Measurements from ENCODE around the gene OPCML. TPM values are rescaled to one million over a fixed set of nuclear protein-coding genes. Genes with fewer than 3 reads are reported as not detected.

The OPCML gene
- total RNA-seq, 1 experiment from 2014 or later, result not detected

DNA sequence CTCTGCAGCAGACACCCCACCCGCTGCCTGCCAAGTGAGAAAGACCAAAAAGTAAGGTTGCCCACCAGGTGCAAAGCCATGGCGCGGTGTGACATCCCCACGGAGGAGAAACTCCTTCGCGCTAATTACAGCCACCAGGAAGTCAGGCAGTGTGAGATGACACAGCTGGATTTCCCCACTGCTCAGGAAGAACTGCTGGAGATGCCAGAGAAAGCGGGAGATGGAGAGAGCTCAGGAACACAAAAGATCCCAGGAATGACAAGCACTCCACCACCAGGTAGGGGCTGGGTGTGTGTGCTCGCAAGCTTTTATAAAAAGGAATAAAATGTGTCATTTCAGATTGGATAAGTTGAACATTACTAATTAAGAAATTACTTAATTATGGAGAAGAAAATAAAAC, 292.7 kb downstream of the OPCML start:
- no peak overlapping the region for H3K27ac ChIP-seq
- no peak for DNase-seq
- no peaks in the 10 kb centered on the region for H3K36me3 ChIP-seq (ENCODE audit: low read depth)
- no peak overlapping the region for H3K4me2 ChIP-seq
- H3K4me3 ChIP-seq, result no peak overlapping the region
- H2AFZ ChIP-seq, result no peak overlapping the region
- ChIA-PET POLR2A (ENCODE audit: unreplicated experiment) (no interaction called here), CTCF (no interaction called here)
- no peaks in the 10 kb centered on the region for H4K20me1 ChIP-seq (ENCODE audit: insufficient read depth)
- intact Hi-C loops (cut with micrococcal nuclease; ENCODE audit: unreplicated experiment), result no loop called here
- no peaks in the 10 kb centered on the region for H3K9me3 ChIP-seq (ENCODE audit: insufficient read depth, low read depth)
- no peaks in the 10 kb centered on the region for H3K9me2 ChIP-seq (ENCODE audit: insufficient read depth)
- H3F3A ChIP-seq (ENCODE audit: insufficient read depth, low read depth), result no peaks in the 10 kb centered on the region
- H3K79me2 ChIP-seq (ENCODE audit: low read depth), result no peaks in the 10 kb centered on the region
- BruUV-seq (replicated peaks), result no TSS peak
- TF ChIP-seq EZH2 (IDR thresholded peaks at IDR 0.05; ENCODE audit: low read depth), result no peak
- TF ChIP-seq, protein P1, sequence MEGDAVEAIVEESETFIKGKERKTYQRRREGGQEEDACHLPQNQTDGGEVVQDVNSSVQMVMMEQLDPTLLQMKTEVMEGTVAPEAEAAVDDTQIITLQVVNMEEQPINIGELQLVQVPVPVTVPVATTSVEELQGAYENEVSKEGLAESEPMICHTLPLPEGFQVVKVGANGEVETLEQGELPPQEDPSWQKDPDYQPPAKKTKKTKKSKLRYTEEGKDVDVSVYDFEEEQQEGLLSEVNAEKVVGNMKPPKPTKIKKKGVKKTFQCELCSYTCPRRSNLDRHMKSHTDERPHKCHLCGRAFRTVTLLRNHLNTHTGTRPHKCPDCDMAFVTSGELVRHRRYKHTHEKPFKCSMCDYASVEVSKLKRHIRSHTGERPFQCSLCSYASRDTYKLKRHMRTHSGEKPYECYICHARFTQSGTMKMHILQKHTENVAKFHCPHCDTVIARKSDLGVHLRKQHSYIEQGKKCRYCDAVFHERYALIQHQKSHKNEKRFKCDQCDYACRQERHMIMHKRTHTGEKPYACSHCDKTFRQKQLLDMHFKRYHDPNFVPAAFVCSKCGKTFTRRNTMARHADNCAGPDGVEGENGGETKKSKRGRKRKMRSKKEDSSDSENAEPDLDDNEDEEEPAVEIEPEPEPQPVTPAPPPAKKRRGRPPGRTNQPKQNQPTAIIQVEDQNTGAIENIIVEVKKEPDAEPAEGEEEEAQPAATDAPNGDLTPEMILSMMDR (conservative IDR thresholded peaks at IDR 0.05), result no peak
- no peaks in the 10 kb centered on the region for H3K4me1 ChIP-seq (replicated peaks; ENCODE audit: insufficient read depth)
- peaks cover 58% of the 10 kb centered on the region for H3K27me3 ChIP-seq (ENCODE audit: insufficient read depth, low read depth)

DNA sequence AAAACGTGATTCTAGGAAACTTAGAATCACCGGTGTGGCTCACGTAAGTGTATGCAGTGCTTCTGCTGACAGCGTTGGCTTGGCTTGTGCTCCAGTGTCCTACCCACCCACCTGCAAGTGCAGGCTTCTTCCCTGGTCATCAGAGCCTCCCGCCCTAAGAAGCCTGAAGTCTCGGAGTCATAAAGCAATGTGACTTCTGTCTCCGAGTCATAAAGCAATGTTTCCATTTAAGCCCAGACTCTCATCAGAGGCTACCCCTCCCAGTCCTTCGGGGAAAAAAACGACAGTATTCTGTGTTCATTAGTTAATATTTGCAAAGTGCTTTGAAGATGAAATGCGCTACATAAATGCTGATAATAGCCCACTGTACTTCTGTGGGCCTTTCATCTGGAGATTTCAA, 293.8 kb downstream of the OPCML start:
- H3F3A ChIP-seq (ENCODE audit: insufficient read depth, low read depth), result no peaks in the 10 kb centered on the region
- H2AFZ ChIP-seq, result no peak overlapping the region
- H3K4me2 ChIP-seq, result no peak overlapping the region
- H3K4me3 ChIP-seq, result no peak overlapping the region
- H3K79me2 ChIP-seq (ENCODE audit: low read depth), result no peaks in the 10 kb centered on the region
- peaks cover 58% of the 10 kb centered on the region for H3K27me3 ChIP-seq (ENCODE audit: insufficient read depth, low read depth)
- H3K36me3 ChIP-seq (ENCODE audit: low read depth), result no peaks in the 10 kb centered on the region
- TF ChIP-seq, protein P1 (conservative IDR thresholded peaks at IDR 0.05), result no peak
- no peak for TF ChIP-seq EZH2 (IDR thresholded peaks at IDR 0.05; ENCODE audit: low read depth)
- intact Hi-C loops (cut with micrococcal nuclease; ENCODE audit: unreplicated experiment), result no loop called here
- ChIA-PET CTCF (no interaction called here), POLR2A (ENCODE audit: unreplicated experiment) (no interaction called here)
- H3K9me3 ChIP-seq (ENCODE audit: insufficient read depth, low read depth), result no peaks in the 10 kb centered on the region
- H3K27ac ChIP-seq, result no peak overlapping the region
- H3K9me2 ChIP-seq (ENCODE audit: insufficient read depth), result no peaks in the 10 kb centered on the region
- BruUV-seq (replicated peaks), result no TSS peak
- DNase-seq, result no peak
- no peaks in the 10 kb centered on the region for H4K20me1 ChIP-seq (ENCODE audit: insufficient read depth)
- H3K4me1 ChIP-seq (replicated peaks; ENCODE audit: insufficient read depth), result no peaks in the 10 kb centered on the region

DNA sequence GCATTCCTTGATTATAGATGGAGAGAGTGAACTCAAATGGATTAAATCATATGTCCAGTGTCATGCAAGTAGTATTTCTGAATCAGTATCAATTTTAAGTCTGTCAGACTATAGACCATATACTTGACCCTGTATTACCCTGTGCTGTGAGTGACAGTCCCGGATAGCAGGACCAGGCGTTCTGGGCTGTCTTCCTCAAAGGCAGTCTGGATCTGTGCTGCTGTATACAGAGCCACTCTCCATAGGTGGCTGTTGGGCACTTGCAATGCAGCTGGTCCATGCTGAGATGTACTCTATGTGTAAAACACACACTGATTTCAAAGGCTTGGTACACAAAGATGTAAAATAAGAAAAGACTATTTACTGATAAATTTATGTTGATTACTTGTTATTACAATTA, 294.3 kb downstream of the OPCML start:
- Histone ChIP-seq H3F3A (ENCODE audit: insufficient read depth, low read depth) (no peaks in the 10 kb centered on the region), H2AFZ (no peak overlapping the region), H3K4me1 (replicated peaks; ENCODE audit: insufficient read depth) (no peaks in the 10 kb centered on the region), H3K4me3 (no peak overlapping the region), H3K79me2 (ENCODE audit: low read depth) (no peaks in the 10 kb centered on the region), H3K4me2 (no peak overlapping the region), H3K36me3 (ENCODE audit: low read depth) (no peaks in the 10 kb centered on the region), H4K20me1 (ENCODE audit: insufficient read depth) (no peaks in the 10 kb centered on the region), H3K9me2 (ENCODE audit: insufficient read depth) (no peaks in the 10 kb centered on the region), H3K27me3 (ENCODE audit: insufficient read depth, low read depth) (peaks cover 54% of the 10 kb centered on the region), H3K9me3 (ENCODE audit: insufficient read depth, low read depth) (no peaks in the 10 kb centered on the region), H3K27ac (no peak overlapping the region)
- BruUV-seq (replicated peaks), result no TSS peak
- DNase-seq, result no peak
- TF ChIP-seq, protein P1 (conservative IDR thresholded peaks at IDR 0.05), result no peak
- TF ChIP-seq EZH2 (IDR thresholded peaks at IDR 0.05; ENCODE audit: low read depth), result no peak
- intact Hi-C loops (cut with micrococcal nuclease; ENCODE audit: unreplicated experiment), result no loop called here
- ChIA-PET POLR2A (ENCODE audit: unreplicated experiment) (no interaction called here), CTCF (no interaction called here)

Measured in PC-9 (cell line).